T47D (cell line): Measurements from ENCODE around the gene BRF1.
A peak's percentile ranks its signal among the peaks of the same experiment; 100 is the strongest.

Experiments
- DNase-seq, 2 experiments: peaks; one replicate each; pipeline versions ENCODE4 v3.0.0 to v3.0.0-alpha.2; 2011 to 2012; ENCODE audit warnings: low read depth in 1 of 2, low spot score in 1 of 2
- JUND ChIP-seq: IDR thresholded peaks from 2 replicates; pipeline ENCODE4 v1.6.1; 2012; ENCODE audit warnings: low read depth
- in situ Hi-C: cut with HindIII; loops from 2 replicates; pipeline ENCODE4 v1.10.0; 2016; ENCODE audit warnings: low sequenced_read_pairs, low pct_unique_long_range_greater_than_20kb

BRF1 gene

DNA sequence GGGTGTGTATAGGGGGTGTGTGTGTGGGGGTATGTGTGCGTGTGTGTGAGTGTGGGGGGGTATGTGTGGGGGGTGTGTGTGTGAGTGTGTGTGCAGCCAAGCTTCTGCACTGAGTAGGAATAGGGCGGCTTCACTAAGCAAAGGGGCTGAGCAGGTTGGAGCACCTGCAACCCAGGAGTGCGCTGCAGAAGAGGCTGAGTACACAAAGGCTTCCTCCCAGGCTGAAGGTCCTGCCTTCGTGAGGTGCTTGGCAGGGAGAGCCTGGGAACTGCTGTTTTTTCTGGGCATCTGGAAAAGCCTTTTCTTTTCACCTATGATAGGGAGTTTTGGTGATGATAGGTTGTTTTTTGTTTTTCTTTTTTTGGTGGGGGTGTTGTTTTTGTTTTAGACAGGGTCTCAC is 113.7 kb downstream of the BRF1 start:
- no peak for TF ChIP-seq JUND
- in situ Hi-C loops: no loop called here
- DNase-seq: peak; percentile 73 to 81

DNA sequence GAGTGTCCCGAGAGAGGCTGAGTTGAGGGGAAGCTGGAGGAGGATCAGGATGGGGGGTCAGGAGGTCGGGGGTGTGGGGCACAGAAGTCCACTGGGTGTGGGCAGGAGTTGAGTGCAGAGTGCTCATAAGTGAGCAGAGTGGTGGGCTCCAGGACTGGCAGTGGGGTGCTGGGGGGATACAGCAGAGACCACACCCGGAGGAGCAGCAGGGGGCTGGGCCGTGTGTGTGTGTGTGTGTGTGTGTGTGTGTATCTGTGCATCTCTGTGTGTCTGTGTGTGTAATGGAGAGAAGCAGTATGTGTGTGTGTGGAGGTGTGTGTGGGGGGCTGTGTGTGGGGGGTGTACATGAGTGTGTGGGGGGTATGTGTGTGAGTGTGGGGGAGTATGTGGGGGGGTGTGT is 114.8 kb downstream of the BRF1 start:
- in situ Hi-C loops: no loop called here
- no peak for DNase-seq
- TF ChIP-seq JUND: no peak

DNA sequence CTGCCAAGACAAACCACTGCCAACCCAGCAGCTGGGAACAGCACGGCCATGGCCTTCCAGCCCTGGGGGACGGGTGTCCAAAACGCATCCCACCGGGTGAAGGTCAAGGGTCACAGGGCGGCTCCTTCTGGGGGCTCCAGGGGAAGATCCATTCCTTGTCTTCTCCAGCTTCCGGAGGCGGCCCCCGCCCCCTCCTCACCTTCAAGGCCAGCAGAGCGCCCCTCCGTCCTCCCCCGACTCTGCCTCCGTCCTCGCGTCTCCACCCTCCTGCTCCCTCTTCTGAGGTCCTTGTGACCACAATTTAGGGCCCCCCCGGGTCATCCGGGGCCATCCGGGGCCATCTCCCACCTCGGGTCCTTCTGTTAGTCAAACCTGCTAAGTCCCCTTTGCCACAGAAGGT is 115.8 kb downstream of the BRF1 start:
- no peak for DNase-seq
- in situ Hi-C loops: no loop called here
- no peak for TF ChIP-seq JUND

GRCh38 chr14:105184461-105184860 is 116.3 kb downstream of the BRF1 start:
- in situ Hi-C loops: no loop called here
- no peak for DNase-seq
- no peak for TF ChIP-seq JUND

- in situ Hi-C loops: no loop called here
- no peak for TF ChIP-seq JUND
- DNase-seq: peak in 1 of 2 experiments; percentile 52
Measured at GRCh38 chr14:105182296-105183020, 118.3 kb downstream of the BRF1 start.

- TF ChIP-seq JUND: no peak
- in situ Hi-C loops: no loop called here
- DNase-seq: no peak
Measured at GRCh38 chr14:105181549-105182295, 119.1 kb downstream of the BRF1 start.

DNA sequence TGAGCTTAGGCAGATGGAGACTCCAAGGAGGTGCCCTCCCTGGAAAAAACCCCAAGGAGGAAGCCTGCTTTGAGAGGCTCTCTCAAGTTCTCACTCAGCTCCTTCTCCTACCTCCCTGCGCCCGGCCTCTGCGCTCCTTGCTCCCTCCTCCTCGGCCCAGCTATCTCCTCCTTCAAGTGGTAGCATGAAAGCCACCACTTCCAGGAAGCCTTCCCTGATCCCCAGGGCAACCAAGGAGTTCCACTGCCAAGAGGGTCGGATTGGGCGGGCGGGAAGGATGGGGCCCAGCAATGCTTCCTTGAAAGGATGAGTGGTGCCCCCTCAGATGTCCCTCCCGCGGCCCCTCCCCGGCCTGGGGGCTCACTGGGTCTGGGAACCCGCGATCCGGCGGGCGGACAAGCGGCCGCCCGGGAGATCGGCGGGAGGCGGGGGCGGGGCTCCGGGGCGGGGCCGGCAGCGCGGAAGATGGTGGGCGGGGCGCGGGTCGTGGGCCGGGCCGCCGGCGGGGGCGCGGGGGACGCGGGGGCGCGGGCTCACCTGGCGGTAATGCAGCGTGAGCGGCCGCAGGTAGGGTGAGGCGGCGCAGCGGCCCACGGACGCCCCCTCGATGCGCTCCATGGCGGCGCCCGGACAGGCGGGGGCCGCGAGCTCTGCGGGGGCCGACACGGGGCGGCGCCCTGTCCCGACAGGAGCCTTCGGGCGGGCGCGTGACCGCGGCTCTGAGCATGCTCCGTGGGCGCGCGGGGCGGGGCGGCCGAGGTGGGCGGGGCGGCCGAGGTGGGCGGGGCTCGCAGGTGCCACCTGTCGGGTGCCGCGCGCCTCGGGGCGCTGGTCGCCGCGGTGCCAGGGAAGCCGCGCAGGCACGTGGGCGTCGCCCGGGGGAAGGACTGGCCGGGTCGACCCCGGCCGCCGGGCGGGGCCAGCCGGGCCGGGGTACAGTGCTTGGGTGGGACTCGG is 119.9 kb downstream of the BRF1 start, which contains the start of gene NUDT14:
TSS of gene NUDT14 (minus strand) at position 721 of the 957 bp plus-strand sequence. CDS start at position 618, 103 bp downstream.
- in situ Hi-C loops: no loop called here
- DNase-seq: peak; percentile 94 to 99
- TF ChIP-seq JUND: no peak

DNA sequence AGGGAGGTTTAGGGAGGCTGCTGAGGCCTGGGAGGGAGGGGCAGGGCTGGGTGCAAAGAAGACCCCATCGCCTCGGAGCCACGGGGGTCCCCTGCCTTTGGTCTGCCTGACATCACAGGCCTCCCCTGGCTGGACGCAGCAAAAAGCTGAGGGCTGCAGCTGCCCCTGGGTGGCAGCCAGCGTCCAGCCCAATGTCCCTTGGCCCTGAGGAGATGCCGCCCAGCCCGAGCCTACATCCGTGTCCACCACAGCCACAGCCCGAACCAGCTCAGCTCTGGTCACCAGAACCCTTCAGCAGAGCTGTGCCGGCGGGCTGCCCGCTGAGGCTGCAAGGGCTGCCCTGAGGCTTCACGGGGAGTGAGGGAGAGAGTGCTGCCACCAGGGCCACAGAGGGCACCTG is 121.6 kb downstream of the BRF1 start:
- DNase-seq: no peak
- no peak for TF ChIP-seq JUND
- in situ Hi-C loops: no loop called here

DNA sequence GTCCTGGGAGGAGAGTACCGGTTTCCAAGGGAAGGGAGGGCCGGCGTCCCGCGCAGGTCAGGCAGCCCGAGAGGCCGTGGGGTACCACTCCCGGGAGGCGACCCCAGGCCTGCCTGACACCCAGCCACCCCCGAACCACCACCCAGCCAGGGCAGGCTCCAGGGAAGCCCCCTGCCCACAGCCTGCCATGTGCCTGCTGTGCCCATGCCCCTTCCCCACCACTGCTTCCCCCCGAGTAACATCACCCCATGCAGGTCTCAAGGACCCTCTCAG is 122.0 kb downstream of the BRF1 start:
- TF ChIP-seq JUND: no peak
- in situ Hi-C loops: no loop called here
- no peak for DNase-seq

DNA sequence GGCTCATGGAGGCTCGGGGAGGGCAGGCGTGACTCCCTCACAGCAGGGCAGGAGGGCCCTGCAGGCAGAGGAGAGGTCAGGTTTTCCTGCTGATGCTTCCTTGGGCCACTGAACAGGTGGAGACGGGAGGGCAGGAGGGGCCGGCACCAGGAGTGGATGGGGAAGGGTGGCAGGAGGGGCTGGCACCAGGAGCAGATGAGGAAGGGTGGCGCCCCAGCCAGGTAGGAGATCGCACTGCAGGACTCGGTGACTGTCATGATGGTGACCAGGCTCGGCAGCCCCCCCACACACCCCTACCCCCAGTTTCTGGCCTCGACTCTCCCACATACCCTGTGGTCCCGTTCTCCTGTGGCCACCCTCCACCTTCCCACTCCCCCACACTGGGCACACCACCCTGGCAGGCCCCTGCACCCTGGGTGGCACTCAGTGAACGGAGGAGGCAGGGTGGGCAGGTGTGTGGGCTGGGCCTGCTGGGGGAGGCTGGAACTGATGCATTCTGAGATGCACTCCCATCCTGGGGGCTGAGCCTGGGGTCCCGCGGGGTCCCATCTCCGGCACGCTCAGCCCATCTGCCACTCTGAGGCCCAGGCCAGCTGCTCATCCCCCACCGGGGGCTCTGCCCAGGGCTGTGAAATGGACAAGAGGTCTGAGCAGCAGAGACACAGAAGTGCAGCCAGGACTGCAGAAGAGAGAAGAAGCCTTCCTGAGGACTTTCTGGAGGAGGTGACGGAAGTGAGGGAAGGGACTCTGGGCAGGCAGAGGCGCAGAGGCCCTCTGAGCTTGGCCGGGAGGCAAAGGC is 122.5 kb downstream of the BRF1 start:
- no peak for DNase-seq
- no peak for TF ChIP-seq JUND
- in situ Hi-C loops: no loop called here

DNA sequence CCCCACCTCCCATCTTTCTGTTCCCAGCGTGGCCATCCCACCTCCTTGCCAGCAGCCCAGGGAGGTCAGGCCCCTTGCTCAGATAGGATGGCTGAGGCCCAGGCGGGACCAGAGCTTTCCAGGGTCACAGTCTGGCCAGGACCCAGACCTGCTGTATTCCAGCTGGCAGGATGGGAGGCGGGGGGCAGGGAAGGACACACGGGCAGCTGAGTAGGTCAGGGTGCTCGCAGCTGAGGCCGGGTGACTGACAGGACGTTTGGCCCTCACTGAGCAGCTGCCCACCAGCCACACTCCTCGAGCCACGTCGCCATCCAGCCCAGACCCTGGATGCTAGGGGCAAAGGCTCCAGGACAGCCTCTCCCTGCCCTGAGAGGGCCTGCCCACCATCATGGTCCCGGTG is 123.7 kb downstream of the BRF1 start:
- DNase-seq: no peak
- in situ Hi-C loops: no loop called here
- no peak for TF ChIP-seq JUND

DNA sequence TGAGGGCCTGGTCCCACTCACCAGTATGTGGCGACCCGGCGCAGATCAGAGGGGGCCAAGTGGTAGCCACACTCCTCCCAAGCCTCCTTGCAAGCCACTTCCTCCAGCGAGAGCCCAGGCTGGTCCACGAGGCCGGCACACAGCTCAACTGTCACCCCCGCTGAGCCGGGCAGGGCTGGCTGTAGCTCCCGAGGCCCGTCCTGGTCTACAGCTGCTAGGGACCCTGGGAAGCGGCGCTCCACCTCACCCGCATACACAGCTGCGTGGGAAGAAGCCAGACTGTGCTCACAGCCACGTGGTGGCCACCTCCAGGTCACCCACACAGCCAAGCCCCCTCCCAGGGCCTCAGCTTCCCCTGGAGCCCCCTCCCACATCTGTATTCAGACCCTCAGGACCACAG is 124.3 kb downstream of the BRF1 start:
- in situ Hi-C loops: no loop called here
- DNase-seq: no peak
- no peak for TF ChIP-seq JUND
